Stimulated activated CD4-positive, alpha-beta T cell treated with anti-CD3 and anti-CD28 coated beads, TNF-alpha, amount 100 ng/mL, for 48 hours (primary cell): ENCODE results near the gene OSBPL10.
A peak's percentile ranks its signal among the peaks of the same experiment; 100 is the strongest.
"Not testable (repeated sequence)": the region's sequence is repeated elsewhere in the genome, so short reads cannot be mapped to it uniquely, and the experiment has no call there.

Experiments
- DNase-seq, 3 donors: peaks; one replicate each; pipeline ENCODE4 v3.0.0-alpha.2; 2020; ENCODE audit warnings: low read depth in 3 of 3

OSBPL10 gene

DNA sequence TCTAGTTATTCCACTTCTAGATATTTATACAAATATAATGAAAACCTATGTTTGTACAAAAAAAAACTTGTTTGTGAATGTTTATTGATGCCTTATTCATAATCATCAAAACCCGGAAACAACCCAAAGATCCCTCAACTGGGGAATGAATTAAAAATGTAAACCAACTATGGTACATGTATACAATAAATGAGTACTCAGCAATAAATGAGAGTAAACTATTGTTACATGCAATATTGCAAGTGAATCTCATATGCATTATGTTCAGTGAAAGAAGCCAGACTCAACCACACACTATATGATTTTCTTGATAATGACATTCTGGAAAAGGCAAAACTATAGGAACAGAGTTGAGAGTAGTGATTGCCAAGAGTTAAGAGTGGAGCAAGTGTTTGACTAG, 12.8 kb upstream of the OSBPL10 start:
- DNase-seq: no peak

DNA sequence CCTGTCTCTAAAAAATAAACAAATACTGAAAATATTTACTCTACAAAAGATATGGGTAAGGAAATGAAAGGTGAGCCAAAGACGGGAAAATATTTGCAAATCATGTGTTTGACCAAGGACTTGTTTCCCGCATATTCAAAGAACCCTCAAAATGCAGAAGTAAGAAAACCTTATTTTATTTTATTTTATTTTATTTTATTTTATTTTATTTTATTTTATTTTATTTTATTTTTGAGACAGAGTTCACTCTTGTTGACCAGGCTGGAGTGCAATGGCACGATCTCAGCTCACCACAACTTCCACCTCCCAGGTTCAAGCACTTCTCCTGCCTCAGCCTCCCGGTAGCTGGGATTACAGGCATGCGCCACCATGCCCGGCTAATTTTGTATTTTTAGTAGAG, 11.9 kb upstream of the OSBPL10 start:
- DNase-seq: not testable (repeated sequence)

DNA sequence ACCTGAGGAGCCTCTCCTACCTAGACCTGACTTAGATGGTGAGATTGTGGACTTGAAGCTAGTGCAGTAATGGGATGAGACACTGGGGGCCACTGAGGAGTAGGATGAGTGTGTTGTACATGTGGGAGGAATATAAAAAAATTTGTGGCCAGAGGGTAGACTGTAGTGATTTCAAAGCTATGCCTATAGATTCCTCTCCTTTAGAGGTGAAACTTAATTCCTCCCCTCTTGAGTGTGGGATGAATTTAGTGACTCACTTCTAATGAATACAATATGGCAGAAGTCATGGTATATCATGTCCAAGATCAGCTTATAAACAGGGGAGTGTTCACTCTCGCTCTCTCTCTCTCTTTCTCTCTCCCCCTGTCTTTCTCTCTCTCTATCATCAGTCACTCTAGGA, 7.2 kb upstream of the OSBPL10 start:
- no peak for DNase-seq

DNA sequence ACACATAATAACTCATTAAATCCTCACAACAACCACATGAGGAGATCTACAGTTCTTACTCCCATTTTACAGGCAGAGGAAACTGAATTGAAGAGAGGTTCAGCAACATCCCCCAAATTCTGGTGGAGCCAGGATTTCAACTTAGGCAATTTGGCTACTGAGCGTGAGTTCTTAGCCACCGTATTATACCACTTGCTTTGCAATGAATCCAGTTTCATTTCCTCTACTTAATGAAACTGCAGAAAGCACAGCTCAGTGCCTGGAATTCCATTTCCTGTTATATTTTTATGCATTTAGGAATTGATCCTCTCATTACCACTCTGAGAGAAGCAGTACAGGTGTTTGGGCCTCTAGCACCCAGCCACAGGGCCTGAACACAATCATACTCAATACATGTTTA, 4.8 kb upstream of the OSBPL10 start:
- DNase-seq: no peak

DNA sequence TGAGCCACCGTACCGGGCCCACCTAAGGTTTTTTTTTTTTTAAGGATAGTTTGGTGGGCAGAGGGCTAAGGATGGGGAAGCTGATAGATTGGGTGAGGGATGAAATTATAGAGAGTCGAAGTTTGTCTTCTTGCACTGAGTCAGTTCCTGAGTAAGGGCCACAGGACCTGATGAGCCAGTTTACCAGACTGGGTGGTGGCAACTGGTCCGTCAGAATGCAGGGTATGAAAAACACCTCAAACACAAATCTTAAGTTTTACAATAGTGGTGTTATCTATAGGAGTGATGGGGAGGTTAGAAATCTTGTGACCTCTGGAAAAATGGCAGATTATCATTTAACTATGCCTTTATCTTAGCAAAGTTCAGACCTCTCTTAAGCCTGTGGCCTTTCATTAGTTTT, 3.3 kb upstream of the OSBPL10 start:
- DNase-seq: no peak

DNA sequence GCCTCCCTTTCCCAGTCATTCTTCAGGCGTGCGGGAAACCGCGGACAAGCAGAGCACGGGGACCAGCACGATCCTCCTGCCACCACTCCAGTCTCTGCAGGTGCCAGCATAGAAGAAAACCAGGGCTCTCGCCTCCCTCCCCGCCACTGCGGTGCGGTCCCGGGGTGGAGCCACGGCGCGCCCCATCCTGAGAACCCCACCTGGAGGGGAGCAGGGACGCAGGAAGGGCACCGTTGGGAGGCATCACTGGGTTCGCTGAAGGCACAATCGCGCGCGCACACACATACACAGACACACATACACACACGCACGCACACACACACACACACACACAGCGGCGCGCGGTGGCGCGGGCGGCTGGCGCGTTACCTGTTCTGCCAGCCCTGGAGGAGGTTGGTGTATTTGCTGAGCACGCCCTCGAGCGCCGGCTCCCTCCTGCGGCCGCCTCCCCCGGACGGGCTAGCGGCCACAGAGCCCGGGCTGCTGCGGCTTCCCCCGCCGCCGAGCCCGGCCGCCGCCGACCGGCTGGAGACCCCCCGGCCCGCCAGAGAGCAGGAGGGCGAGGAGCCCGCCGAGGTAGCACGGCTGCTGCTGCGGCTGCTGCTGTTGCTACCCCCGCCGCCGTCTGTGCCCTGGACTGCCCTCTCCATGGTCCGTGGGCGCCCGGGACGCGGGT, 394 bp downstream of the OSBPL10 start:
- peak in 1 of 3 donors; percentile 11 for DNase-seq

DNA sequence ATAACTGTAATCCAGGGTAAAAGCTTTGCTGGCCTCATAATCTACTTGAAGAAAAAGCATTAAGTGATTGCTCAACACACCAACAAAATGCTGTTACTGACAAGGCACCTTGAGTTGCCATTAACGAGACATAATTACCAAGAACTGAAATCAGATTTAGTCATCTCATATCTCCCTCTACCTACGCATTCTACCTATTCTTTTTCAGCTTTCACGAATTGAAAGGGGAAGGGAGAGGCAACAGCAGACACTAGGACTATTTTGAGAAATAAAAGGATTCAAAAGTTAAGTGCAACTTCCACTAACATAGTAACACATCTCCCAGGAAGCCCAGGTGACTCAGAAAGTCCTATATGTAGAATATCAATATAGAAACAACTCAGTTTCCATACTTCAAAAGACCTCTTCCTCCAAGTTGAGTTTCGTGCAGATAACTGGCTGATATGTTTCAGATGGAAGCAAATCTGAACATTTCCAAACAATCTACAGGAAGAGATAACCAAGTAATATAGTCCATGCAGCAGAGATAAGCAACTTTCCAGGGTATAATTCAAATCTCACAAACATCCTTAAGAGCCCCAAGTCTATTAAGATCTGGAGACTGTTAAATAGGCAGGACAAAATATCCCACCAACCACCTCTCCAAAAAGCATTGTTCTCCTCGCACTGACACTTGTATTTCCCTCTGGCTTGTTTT, 1.9 kb downstream of the OSBPL10 start:
- DNase-seq: no peak

DNA sequence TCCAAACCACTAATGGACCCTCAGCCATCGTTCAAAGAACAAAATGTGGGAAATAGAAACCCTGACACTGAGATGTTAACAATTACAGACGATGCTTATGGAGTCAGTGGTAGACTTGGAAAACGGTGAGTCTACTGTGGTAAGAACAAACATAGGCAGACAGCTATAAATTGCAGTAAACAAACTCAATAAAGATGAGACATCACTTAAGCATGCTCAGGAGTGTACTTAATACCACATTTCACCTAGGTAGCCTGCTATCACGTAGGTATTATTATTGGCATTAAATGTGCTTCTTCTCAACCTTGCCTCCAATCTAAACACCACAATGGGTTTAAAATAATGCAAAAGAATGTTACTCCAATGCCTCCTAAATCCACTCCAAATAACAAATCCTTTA, 2.5 kb downstream of the OSBPL10 start:
- no peak for DNase-seq

DNA sequence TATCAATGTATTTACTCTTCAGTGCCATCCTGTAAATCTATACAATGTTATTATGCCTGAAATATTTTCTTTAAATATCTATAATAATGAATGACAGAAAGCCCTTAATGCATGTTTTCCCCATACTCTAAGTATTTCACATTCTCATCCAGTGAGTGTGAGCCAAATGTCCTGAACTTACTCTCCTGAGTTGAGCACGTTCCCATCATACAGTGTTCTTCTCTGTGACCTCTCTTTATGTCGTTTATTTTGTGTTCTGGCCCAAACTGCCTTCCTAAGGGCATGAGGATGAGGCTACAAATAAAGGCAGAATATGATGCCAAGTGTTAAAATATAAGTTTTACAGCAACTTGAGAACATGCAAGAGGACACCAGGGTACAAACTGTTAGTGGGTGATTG, 3.3 kb downstream of the OSBPL10 start:
- no peak for DNase-seq

DNA sequence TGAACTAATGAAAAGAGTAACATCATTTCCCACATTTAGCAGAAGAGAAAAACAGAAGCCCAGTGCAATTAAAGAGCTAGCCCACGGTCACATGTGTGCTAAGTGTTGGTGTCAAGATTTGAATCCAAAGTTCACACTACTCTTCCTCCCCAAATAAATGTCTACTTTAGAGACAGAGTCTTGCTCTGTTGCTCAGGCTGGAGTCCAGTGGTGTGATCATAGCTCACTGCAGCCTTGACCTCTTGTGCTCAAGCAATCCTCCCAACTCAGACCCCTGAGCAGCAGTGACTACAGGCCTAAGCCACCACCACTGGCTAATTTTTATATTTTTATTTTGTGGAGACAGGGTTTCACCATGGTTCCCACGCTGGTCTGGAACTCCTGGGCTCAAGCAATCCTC, 4.8 kb downstream of the OSBPL10 start:
- no peak for DNase-seq

DNA sequence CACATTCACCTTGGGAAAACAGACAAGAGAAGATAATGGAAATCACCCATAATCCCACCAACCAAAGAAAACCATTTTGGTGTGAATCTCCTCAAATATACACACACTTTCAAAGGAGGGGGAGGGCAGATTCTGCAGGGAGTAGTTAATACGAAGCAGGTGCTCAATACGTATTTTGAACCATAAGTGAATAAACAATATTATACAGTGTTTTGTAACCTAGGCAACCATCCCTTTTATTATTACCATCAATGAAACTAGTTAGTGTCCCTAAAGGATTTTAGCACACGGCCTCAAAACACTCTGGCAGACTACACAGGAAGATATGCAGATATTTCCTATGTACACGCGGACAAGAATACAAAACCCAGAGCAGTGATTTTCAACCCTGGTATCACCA, 6.1 kb downstream of the OSBPL10 start:
- no peak for DNase-seq

DNA sequence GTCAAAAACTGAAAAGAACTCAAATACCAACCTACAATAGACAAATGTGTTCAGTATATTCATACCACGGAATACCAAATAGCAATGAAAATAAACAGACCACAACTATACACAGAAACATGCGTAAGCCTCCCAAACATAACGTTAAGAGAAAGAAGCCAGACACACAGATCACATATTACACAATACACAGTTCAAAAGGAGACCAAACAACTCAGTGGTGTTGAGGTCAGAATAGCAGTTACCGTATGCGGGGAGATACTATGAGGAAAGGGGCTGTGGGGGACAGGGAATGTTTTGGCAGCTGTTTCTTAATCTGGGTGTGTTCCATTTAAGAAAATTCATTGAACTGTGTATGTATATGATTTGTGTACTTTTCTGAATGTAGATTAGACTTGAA, 6.6 kb downstream of the OSBPL10 start:
- DNase-seq: no peak

DNA sequence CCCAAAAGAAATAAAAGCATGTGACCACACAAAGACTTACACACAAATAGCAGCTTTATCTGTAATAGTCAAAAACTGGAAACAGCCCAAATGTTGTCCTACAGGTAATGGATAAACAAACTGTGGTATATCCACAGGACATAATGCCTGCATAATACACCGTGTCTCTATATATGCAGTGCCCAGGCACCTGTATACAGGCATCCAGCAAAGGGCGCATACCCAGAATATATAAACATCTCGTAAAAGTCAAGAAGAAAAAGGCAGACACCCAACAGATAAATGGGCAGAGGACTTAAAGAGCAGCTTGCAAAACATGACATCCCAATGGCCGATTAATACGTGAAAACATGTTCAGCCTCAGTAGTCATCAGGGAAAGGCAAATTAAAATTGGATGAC, 7.2 kb downstream of the OSBPL10 start:
- no peak for DNase-seq

DNA sequence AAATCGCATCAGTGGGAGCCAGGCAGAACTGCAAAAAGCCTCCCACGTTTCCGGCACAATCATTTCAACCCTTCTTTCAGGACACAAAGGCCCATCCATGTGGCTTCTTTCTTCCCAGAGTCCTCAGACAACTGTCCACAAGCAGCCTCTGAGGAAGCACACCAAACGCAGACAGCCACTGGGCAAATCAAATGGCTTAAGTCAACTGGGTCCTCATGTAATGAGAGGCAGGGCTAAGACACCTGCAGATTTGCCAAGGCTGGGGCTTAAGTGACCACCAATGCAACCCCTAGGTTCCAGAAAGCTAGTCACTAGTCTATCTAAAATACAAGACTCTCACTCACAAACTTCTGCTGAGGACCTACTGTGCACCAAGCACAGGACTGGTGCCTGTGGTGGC, 8.0 kb downstream of the OSBPL10 start:
- DNase-seq: no peak

DNA sequence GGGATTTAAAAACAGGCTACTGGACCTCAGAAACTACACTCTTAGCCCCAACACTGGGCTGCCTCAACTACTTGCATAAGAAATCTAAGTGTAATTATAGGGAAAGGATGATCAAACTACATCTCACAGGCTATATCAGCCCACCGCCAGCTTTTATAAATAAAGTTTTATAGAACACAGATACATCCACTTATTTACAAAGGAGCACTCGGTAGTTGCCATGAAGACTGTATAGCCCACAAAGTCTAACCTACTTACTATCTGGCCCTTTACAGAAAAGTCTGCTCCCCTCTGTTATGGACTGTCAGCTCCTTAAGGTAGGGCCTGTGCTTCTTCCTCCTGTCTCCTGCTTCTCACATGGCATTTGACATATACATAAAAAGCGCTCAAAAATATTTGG, 9.5 kb downstream of the OSBPL10 start:
- DNase-seq: no peak

DNA sequence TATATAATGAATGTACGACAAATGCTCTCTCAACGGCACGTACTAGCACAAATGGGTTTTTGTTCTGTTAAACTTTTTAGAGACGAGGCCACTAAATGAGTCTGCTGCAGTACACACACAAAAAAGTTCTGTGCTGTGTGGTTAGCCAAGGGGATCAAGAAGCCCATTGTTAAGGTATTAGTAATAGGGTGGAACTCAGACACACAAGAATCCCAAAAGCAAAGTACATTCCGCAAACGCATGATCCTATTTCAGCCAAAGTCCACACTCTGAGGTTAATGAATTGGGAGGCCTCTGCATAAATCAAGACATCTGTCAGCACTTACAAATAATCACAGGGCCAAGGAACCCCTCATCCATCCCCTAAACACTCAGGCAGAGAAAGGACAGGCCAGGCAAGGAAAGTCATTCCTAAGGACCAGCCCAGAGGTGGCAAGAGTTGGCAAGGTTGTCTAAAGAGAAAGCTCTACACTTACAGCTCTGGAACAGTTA, 12.1 kb downstream of the OSBPL10 start:
- no peak for DNase-seq

DNA sequence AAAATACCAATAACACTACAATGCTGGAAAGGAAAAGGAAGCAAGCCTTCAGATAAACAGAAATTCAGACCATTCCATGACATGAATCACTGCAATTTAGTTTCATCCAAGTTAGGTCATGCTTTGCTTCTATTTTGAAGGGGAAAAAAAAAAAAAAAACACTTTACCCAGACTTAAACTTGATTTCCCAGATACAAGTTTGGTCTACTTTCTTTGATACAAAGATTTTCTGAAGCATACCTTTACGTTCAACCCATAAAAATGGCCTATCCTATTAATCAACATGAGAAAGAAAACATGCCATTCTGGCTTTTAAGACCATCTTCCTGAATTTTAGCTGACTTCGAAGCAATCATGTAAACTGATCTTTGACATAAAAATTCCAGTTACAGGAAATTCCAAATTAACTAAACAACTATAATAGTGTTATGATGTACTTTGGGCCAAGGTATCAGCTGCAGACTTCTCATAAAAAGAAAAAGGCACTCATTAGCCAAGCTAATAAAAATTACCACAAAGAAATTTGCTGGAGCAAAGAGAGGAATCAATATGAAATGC, 12.6 kb downstream of the OSBPL10 start:
- DNase-seq: no peak

DNA sequence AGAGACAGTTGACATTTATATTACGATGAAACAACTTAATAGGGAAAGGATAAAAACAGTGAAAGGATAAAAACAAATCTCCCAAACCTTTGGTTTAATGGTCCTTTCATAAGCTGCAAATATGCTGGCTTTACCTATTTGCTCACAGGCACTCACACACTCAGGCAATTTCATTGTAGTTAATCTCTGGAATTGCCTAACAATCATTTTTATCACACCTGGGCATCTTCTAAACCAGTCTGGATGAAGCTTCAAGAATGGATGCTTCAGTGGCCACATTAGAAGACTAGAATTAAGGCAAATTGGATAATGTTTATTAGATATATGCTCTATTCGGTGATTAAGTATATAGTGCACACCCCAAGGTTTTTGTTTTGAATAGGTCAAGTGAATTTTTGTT, 13.5 kb downstream of the OSBPL10 start:
- DNase-seq: no peak

DNA sequence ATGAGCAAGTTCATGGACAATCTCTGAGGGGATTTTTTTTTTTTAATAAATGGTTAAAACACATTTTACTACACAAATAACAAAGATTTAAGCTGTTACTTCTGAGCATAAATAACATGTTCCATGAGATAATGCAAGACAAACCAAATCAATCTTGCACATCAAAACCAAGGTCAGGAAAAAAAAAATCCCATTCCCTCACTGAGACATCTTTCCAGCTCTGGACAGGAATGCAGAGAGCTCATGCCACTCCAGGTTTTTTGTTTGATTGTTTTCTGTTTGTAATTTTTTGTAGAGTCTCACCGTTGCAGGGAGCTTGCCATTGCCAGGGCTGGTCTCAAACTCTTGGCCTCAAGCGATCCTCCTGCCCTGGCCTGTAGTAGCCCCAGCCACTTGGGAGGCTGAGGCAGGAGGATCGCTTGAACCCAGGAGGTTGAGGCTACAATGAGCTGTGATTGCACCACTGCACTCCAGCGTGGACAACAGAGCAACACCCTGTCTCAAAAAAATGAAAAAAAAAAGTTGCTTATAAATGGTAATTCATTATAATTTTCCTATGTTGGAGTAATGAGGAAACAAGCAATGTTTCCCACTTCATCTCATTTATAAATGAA, 14.0 kb downstream of the OSBPL10 start:
- DNase-seq: no peak

DNA sequence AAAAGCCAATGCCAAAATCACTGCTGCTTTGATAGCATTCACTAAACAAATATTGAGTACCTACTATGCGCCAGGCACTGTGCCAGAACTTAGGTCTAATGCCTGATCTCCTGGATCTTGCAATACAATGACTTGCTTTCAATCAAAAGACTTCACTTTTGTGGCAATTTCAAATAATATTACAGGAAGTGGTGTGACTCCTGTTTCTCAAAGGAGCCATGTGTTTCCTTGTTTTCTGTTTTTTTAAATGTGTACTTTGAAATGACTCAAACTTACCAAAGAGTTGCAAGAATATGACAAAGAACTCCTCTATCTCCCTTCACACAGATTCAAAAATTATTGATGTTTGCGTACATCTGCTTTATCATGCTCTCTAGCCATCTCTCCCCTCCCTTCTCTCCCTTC, 18.3 kb downstream of the OSBPL10 start:
- no peak for DNase-seq

DNA sequence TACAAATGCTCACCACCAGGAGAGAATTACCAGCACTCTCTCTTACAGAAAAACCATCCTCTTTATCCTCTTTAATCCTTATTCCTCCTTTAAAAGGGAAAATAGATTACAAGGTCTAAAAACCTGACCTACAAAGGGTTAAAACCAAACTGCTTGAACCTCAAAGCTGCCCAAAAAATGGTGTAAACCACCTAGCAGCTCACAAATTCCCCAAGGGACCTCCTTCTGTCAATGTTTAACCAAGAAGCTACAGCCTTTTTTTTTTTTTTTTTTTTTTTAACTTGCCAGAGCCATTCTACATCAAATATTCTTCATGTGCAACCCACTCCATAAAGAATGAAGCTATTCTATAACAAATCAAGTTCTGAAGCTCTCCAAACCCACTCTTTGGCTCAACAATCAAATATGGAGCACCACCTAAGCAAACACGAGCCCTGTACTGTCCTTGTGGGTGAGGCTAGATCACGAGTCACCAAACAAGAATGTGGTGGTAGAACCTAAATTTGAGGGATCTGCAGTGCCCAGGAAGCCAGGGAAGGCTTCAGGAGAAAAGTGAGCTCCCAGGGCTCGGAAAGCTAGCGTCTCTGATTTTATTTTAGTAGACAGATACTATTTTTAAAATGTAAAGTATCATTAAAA, 20.1 kb downstream of the OSBPL10 start:
- no peak for DNase-seq
